AG20443 (cell line): Measurements from ENCODE around the gene NEK10.

Source experiments
- DNase-seq: peaks from one replicate; pipeline ENCODE4 v3.0.0; 2012; ENCODE audit warnings: low spot score, mixed read lengths

Gene NEK10

DNA sequence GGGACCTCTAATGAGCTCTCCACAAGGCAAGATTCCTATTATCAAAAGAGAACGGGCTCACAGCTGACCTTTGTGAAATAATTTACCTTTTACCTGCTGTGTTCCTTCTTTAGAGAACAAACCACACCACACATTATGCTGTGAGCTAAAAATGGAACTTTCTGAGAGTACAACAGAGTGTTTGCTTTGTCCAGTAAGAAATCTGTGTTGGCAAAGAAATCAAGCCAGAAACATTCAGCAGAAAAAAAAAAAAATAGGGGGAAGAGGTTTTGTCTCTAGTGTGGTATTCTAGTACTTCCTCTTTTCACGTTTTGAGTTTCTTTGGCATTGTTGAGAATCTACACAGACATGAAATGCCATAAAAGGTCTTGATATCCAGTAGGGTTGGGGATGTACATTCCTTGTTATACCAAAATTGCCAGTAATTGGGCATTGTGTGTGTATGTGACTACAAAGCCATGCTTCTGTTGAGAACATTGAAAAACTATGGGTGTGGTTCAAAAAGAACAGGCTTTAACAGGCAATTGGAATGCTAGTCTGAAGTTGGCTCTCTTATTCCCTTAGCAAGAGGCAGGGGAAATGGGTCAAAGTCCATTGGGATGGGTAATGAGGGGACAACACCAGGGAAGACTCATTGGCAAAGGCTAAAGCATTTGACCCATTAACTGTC, 273.5 kb downstream of the NEK10 start:
- peak; percentile 24 for DNase-seq

DNA sequence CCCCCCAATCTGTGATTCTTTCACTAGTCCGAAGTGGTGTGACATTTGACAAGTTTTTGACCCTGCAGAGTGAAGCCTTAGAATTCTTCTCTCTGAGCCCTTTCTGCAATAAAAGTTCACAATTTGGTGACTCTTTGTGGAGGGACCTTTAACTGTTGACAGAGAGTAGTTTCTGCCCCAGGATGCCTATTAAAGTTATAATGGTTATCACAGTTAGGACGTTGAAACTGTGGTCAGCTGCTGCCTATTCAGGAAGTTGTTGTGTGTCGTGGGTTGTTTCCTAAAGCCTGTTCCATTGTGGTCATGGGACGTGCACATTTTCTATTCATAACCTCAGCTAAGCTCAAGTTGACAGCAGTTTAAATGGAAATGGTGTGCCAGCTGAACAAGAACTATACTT, 274.5 kb downstream of the NEK10 start:
- DNase-seq, result no peak

DNA sequence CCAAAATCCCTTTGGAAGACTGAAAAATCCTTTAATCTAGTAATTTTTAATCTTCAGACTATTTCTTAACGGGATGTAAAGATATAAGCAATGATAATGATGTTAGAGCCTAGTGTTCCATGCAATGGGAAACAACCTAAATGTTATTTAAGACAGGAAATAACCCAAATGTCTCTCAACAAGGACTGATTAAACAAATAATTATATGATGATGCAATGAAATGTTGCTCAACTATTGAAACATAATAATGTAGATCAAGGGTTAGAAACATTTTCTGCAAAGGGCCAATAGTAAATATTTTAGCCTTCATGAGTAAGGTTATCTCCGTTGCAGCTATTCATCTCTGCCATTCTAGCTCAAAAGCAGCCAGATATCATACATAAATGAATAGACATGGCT, 275.4 kb downstream of the NEK10 start:
- DNase-seq, result no peak

DNA sequence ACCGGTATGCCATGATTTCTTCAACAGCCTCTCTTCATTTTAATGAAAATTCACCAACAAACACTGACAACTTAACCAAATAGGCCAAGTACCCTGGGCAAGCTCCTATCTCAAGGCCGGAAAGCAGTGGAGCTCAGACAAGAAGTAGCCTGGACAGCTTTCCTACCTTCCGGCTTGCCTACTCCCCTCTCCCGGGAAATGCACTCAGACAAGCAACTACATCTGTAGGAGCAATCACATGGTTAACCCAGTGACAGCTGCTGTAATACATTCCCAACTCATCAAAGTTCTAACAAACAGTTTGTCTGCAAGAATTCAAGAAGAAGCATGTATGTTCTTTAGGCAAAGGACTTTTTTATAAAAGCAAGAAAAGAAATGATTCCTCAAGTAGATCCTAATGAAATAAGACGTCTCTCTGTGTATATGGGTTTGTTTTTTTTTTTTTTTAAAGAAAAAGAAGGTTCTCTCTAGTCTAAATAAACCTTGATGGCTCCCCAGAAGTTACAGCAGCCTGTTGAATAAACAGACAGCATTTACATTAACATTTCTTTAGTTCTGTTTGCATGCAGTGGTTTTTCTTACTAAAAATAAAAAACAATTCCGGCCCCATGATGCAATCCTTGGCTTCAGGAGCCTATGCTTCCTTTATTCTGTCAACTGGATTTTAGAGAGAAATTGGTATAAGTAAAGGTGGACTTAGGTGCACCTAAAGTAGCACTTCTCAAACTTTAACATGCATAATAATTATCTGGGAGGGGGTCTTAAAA, 278.7 kb downstream of the NEK10 start:
- DNase-seq, result no peak

DNA sequence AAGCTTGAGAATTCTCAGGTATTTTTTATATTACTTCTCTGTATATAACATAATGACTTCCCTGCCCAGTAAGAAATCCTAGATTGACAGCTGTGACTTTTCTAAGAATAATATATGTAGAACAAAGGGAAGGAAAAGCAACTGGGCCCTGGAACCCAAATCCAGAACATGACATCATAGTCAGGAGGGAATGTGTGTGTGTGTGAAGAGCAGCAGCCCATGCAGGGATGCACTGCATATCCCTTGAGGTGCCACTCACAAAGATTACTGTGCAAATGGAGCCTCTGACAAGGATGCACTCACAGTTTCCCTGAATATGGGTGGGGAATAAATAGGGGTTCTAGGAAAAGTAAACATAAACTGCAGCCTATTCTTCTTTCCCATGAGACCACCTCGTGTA, 279.5 kb downstream of the NEK10 start:
- no peak for DNase-seq

DNA sequence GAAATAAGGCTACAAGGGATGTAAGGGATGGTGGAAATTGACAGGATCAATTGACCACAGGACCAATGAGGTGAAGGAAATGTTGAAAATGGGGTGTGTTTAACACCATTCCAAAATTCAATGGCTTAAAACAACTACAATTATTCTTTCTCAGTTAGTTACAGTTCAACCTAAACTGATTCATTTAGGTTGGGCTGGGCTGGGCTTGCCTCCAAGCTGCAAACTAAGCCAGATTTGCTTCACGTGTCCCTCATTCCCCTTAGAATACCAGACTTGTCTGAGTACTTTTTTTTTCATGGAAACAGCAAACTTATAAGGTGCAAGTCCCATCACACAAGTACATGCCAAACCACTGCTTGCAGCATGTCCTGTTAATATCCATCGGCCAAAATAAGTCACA, 280.1 kb downstream of the NEK10 start:
- DNase-seq, result peak; percentile 21

DNA sequence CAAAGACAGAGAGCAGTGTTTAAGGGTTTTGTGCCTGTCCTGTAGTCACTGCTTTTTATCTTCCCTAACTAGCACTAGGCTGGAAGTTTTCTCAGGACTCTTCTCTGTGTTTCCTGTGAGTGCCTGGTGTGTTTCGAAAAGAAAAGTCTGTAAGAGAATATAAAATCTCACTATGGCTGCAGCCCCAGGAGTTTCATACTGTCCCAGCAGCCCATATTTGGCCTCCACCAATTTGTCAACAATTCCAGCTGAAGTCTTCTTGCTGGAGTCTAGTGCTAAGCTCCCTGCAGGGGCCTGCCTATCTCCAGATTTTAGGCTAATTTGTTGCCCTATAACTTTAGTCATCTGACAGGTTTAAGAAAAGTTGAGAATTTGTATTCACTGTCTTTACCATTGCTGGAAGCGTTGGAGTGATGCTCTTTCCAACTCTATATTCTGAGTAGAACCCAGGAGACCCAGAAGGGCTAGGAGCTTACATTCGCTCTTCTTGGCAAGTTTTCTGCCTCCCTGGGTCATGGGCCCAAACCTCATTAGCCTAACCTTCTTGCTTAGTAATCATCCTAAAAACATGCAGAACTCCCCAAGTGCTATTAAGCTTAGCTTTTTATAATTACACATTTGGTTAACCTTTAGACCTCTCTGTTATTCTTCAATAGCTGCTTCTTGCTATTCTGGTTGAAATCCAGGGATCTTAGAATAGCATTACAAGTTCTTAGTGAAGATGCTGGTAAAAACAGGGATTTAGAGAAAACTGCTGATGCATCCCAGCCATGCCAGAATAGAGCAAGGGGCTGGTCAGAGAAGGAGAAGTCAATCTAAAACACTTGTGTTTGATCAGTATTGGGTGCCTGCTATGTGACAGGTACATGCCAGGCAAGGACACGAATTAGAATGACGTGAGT, 283.1 kb downstream of the NEK10 start:
- DNase-seq, result no peak

DNA sequence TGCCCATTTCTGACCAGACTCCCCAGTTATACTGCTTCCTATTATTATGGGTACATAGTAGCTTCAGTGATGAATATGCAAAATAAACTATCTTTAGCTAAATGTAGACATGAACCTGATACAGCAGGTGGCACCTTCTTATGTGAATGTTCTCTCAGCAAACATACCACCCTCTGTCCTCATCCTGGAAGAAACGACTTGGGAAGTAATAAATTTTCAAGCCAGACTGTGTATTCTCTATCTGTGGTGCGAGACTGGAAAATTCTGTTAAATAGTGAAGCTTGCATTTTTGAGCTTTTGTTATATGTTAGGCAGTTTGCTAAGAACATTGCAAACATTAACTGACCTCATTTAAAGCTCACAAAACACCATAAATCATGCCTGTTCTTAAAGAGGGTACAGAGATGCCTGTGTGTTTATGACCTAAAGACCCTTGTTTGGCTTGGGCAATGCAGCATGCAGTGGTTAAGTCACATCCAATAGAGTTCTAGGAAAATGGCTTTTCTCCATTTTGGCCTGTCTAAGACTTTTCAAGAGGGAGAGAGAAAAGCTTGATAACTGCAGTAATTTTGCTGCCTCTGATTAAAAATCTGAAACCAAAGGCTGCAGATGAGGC, 287.1 kb downstream of the NEK10 start:
- no peak for DNase-seq

DNA sequence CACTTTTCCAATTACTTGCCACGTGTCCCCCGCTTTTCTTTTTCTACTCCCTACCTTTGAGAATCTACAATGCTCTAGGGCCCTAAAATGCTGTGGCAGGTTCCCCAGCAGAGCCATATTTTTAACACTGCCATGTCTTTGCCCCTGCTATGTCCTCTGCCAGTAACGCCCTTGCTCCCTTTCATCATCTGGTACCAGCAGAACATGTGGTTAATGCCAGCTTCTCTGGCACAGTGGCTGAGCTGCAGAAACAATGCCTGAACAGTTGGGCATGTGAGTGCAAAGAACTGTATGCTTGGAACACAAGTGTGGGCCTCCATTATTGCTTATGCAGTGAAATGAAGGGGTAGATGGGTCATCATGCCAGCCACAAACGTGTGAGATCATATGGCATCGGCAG, 287.6 kb downstream of the NEK10 start:
- DNase-seq, result no peak

DNA sequence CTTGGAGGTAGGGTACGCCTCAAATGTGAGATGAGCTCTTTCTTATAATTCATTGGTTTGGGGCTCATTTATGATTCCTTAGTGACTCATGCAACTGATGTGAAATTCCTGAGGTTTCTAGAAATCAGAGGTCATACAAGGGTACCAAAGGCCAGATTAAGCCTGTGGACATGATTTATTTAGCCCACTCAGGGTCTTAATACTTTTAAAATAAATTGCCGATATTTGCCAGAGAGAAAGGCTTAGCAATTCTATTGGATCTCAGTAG, 289.0 kb downstream of the NEK10 start:
- peak; percentile 22 for DNase-seq

DNA sequence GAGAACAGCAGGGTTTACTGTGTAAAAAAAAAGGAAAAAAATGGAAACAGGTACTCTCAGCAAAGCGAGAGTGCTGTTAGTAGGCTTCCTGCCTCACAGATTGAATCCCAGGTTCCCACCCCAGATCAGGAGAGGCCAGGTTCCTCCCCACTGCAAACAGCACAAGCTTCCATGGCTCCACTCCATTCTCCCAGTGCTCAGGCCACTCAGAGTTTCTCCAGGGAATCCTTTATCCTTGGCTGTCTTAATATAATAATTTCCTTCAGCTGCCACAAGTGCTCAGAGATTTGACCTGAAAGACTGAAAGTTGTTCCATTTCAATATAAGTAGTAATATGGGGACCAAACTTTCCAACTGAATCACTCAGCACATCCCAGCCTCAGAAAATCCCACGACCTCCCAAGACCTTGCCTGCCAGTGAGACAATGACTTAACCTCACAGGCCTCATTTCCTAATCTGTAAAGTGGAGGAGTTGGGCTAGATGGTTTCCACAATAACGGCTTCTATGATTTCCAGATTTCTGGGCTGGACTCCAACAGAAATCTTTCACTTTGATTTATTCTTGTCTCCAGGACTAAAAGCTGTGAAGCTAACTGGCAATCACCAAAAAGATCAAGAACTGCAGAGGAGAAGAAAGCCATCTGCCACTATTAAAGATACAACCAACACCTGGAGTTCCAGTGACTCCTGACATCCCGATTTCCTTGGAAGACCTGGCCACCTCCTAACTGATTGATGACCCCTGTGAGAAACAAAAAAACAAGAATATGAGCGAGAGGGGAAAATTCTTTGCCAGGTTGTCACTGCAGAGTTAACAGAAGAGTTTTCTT, 289.5 kb downstream of the NEK10 start:
- peak; percentile 31 for DNase-seq

DNA sequence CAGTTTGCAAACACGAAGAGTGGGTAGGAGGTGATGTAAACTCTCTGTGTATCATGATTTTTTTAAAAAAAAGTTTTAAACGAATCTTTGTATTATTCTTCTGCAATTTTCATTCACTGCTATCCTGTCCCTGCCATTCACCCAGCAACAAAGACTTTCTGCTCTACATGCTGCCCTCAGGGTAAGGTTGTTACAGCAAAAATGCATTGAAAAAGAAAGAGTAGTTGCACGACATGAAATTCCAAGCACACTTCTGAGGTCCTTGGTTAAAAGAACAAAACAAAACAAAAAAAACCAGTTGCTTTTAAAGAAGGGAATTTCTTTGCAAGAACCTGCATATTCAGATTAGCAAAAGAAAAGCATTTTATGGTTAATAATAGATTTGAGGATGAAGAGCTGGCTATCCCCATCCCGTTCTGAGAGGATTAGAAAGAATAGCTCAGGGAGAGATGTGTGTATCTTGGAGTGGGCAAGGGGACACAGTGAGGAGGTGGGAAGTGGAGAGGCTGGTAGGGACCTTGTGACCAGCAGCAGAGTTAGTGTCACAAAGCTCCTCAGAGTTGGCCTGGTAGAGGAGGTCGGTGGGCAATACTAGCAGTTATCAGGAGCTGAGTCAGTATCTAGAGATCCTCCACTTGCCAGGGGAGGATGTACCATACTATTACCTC, 290.8 kb downstream of the NEK10 start:
- no peak for DNase-seq

DNA sequence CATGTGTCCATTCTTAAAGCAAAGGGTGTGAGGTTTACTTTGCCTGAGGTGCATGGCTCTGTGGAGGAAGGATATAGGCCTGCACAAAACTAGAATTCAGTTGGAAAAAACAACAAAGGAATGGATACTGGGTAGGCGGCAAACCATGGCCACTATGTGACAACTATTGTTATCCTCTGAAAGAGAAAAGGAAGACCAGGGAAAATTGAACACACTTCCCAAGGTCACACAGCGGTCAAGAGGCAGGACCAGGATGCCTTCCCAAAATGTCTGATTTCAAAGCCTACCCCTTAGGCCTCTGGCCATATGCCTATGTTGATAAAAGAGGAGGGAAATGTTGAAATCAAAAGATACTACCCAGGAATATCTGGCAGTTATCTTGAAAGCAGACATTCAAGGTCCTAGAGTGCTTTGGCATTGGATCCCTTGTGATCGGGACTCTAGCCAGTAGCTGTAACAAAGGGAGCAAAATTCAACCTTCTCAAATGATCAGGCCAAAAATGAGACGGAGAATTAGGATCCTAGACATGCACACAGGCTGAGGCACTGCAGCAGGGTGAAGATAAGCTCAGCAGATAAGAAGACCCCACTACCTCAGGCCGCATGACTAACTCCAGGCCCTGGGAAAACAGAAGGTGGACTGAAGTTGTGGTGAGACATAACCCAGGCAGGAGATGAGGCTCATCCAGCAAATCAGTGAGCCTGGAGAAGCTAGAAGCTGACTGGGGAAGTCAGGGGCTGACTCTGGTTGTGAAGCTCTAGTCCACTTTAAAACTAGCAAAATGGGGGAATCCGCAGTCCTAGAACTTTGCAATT, 292.2 kb downstream of the NEK10 start:
- DNase-seq, result no peak

DNA sequence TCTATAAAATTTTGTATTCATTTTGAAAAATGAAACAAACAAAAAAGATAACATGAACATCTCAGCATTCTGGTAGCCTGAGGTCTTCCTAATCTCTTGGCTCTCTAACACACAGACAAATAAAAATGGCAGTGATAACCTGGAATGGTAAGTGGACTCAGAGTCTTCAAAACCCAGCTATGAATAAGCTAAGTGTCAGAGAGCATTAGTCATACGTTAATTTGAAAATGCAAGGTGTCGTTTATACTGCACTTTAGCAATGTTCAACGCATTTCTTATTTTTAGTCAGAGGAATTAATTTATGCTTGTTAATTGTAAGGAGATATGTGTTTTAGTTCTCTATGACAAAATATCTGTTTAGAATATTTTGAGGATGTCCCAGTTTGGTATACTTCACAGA, 294.3 kb downstream of the NEK10 start:
- no peak for DNase-seq

DNA sequence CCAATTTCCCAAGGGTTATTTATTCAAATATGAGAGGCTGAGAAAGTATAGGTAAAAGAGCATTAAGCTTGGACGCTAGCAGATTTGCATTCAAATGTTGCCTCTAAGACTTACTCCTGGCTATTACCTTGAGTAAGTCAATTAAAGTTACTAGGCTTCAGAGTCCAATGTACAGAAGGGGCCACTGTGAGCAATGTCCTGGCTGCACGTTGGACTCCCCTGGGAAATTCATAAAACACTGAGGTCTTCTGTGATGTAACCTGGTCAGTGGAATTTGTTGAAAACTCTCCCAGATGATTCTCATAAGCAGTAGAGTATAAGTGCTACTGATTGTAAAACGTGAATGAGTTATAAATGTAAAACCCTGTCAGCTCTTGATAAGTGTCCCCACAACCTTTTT, 295.3 kb downstream of the NEK10 start:
- DNase-seq, result no peak

DNA sequence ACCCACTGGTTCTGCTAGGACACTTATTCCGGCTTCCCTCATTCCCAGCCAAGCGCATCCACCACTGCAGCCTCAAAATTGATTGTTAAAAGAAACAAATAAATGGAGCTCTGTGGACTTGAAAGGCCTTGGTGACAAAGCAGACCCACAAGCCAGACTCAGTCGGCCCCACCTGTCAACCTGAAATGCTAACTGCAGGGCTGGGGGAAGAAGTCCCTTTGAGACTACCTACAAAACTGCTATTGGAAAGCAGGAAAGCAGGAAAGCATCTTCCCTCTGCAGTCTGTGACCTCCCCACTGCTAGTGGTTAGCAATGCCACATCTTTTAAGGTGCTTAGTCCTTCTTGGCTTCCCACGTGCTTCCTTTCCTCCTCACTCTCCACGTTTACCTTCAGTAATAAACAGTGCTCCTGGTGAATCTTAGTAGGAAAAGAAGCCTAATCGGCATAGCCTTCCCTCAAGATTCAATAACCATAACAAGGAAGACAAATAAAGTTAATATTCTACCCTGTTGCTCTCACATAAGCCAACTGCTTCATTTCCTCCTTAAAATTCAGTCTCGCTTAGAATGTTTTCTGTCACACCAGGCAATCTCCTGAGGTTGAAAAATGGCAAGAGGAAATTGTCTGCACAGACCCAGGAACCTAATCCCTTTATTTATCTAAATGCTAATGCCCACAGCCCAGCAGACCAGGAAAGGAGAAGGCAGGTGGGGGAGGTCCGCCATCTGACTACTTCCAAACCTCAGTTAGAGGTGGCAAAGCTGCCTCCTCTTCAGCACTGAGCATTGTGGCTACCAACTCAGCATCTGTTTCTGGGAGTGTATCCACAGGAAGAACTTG, 296.2 kb downstream of the NEK10 start:
- DNase-seq, result no peak

DNA sequence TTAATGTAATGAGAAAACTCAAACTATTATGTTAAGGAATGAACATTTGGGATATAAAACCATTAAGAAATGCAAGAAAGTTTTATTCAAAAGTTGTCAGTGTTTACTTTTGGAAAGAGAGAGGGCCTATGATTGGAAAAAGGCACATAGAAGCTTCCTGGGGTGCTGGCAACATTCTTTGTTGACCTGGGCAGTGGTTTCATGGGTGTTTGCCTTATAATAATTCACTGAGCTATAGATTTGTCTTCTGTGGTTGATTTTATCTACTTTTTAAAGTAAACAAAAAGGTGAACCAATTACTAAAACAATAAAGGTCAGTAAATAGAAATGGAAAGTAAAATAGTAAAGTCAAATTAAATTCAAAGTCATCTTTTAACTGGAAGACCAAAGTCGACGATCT, 308.8 kb downstream of the NEK10 start:
- no peak for DNase-seq
